Head of caudate nucleus (tissue), 42 donors: ENCODE results near the gene KRTAP5-3.
A peak's percentile ranks its signal among the peaks of the same experiment; 100 is the strongest.
"Not testable (repeated sequence)": the region's sequence is repeated elsewhere in the genome, so short reads cannot be mapped to it uniquely, and the experiment has no call there.

Experiments
- DNase-seq, 42 donors: peaks; one replicate each; pipeline versions ENCODE4 v3.0.0 to v3.0.0-alpha.2; 2020 to 2021; ENCODE audit warnings: mixed read lengths in 7 of 42
- intact Hi-C: fragments of 100-400 bp; cut with DNase I; formaldehyde crosslinking; loops from one replicate; pipeline ENCODE4 v1.15.0; 2022

Gene KRTAP5-3

GRCh38 chr11:1629326-1630185 lies 21.3 kb upstream of the KRTAP5-3 start, which contains the start of gene KRTAP5-5:
TSS of gene KRTAP5-5 (plus strand) at chr11:1629775. CDS start at chr11:1629841, 66 bp downstream.
- DNase-seq, result no peak
- intact Hi-C loops, result loop anchor here (5.0 kb wide), 1 partner anchor 82 kb away; no protein-coding TSS in a partner anchor

- peak in 41 of 42 donors; percentile 25 to 89 (median 71) for DNase-seq
- intact Hi-C loops, result no loop called here
Observed at GRCh38 chr11:1628506-1629325, 20.5 kb upstream of the KRTAP5-3 start.

DNA sequence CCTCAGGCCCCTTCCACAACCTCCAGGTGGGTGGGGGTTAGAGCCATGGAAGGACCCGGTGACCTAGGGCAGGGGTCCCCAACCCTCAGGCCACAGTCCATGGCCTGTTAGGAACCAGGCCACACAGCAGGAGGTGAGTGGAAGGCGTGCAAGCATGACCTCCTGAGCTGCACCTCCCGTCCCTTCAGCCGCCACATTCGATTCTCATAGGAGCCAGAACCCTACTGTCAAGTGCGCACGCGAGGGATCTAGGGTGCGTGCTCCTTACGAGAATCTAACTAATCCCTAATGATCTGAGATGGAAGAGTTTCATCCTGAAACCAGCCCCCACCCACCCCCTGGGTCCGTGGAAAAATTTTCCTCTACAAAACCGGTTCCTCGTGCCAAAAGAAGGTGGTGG lies 17.3 kb upstream of the KRTAP5-3 start:
- intact Hi-C loops, result no loop called here
- DNase-seq, result no peak

DNA sequence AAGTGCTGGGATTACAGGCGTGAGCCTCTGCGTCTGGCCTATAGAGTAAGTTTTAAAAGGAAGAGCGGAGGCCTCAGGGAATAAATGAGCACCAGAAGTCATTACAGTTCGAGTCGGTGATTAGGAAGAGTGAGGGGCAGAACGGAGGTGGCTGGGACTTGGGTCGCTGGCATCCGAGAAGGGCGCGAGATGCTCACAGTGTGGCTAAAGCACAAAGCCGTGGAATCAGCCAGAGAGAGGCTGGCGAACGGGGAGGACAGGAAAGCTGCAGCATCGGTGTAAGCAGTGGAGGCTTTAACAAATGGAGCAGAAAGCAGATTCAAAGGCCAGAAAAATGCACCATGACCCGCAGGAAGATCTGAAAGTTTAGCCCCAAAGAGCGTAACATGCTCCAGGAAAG lies 16.4 kb upstream of the KRTAP5-3 start:
- intact Hi-C loops, result no loop called here
- no peak for DNase-seq

DNA sequence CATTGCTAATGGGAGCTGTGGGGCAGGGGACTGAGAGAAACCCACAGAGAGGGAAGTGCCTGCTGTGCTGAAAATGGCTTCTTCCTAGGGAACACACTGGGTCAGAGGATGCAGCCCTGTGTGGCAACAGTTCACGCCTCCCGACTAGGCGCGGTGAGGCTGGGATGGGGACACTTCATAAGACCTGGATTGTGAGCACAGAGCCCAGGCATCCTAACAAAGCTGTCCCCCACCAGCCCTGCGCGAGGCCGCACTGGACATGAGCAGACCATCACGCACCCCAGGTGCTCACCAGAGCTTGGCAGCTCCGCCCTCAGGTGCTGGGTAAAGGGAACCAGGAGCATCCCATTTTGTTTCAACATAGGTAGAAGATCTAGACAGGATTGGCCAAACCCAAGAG lies 15.5 kb upstream of the KRTAP5-3 start:
- no peak for DNase-seq
- intact Hi-C loops, result no loop called here

GRCh38 chr11:1622086-1622485 lies 13.8 kb upstream of the KRTAP5-3 start, which contains the start of gene KRTAP5-4:
TSS of gene KRTAP5-4 (minus strand) at chr11:1622138. CDS start at chr11:1622093, 45 bp downstream.
- intact Hi-C loops, result no loop called here
- no peak for DNase-seq

DNA sequence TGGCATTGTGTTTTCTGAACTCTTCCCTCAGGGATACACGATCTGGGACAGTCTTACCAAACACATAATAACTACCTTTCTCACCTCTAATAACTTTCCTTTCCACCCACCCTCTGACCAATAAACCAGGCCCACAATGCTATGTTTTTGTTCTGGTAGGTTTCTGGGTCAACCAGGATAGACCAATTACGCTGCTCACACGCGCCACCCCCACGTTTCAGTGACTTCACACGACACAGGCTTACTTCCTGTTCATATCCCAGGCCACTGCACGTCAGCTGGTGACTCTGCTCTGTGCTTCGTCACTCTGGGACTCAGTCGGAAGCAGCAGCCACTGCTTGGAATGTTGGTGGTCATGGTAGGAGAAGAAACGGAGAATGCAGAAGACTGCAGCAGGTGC lies 11.2 kb upstream of the KRTAP5-3 start:
- DNase-seq, result no peak
- intact Hi-C loops, result no loop called here

DNA sequence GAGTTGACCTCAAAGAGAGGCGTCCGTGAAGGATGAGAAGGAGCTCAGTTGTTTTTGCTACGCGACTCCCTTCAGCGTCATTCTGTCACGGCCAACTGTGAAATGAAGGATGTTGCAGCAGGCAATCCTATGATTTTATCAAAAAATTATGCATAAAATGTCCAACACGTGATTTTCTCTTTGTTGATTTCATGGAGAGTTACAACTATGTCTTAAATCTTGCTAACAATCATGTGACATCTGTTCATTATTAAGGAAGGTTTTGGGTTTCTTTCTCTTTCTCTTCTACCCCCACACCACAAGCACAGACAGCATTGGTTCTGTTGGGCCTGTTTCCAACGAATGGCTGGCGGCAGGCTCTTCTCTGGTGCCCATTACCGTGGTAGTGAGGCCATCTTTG lies 10.0 kb upstream of the KRTAP5-3 start:
- intact Hi-C loops, result no loop called here
- DNase-seq, result no peak

DNA sequence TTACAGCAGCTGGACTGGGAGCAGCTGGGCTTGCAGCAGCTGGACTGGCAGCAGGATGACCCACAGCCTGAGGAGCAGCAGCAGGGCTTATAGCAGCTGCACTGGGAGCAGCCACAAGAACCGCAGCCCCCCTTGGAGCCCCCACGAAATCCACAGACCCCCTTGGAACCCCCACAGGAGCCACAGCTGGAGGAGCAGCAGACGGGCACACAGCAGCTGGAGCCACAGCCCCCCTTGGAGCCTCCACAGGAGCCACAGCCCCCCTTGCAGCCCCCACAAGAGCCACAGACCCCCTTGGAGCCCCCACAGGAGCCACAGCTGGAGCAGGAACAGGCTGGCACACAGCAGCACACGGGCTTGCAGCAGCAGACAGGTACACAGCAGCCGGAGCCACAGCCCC lies 362 bp downstream of the KRTAP5-3 start:
- DNase-seq, intact Hi-C loops: not testable (repeated sequence)

- intact Hi-C loops, DNase-seq: not testable (repeated sequence)
Observed at GRCh38 chr11:1607156-1607845, 962 bp downstream of the KRTAP5-3 start.

- intact Hi-C loops, DNase-seq: not testable (repeated sequence)
Observed at GRCh38 chr11:1605923-1606322, 2.3 kb downstream of the KRTAP5-3 start.

DNA sequence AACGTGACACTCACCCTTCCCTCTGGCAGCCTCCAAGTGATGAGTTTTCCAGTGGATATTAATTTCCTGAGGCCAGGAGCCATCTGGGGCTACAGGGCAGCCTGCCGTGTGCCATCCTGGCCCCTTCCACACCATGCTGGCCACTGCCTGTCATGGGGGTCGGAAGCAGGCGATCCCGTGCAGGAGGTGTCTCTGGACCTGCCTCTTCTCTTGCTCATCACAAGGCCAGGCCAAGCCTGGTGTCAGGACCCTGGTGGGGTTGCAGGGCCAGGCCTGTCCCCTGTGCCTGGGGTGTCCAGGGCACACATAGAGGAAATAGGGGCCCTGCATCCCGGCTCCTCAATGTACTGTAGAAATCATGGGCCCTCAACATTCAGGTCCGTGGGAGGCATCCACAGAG lies 3.6 kb downstream of the KRTAP5-3 start:
- intact Hi-C loops, result no loop called here
- no peak for DNase-seq

DNA sequence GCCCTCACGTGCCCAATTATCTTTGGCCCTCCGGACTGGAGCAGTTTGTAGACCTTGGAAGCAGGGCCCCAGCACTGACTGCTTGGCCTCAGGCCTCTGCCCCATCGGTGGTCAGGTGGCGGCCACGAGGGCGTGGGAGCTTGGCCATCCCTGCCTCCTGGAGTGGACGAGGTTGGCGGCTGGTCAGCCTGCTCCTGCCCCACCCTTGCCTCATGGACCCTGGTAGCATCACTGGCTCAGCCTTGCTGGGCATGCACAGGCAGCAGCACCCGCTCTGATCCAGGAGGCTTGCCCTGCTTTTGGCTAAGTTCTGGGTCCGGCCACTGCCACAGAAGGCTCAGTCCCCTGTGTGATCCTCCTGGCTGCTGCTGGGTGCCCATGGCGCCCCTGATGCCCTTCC lies 4.1 kb downstream of the KRTAP5-3 start:
- intact Hi-C loops, result no loop called here
- no peak for DNase-seq

DNA sequence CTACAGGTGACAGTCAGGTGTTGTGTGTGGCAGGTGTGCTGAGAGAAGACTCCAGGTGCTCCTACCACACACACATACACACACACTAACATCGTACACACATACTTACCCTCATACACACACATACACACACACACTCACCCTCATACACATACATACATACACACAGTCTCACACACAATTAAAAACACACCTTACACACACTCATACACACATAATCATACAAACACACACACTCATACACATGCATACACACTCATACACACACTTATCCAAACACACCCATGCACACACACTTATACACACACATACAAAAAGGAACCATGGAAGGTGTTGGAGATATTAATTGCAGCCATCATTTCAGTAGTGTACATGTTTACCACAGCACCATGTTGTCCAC lies 4.6 kb downstream of the KRTAP5-3 start:
- intact Hi-C loops, result no loop called here
- no peak for DNase-seq

DNA sequence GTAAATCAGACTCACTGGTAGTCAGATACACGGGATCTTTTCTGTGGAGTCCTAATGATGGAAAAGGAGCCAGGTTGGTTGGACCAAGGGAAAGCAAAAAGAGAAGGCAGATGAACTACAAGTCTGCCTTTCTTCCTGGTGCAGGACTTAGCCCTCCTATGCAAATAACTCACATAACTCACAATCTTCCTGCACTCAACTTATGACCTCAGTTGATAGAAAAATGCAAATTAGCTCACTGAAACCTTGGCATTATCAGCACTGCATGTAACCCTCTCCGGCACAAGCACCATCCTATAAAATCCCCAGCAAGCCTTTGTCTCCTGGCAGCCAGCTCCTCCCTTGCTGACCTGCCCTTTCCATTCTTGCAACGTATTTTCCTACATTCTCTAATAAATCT lies 6.6 kb downstream of the KRTAP5-3 start:
- DNase-seq, intact Hi-C loops: not testable (repeated sequence)

DNA sequence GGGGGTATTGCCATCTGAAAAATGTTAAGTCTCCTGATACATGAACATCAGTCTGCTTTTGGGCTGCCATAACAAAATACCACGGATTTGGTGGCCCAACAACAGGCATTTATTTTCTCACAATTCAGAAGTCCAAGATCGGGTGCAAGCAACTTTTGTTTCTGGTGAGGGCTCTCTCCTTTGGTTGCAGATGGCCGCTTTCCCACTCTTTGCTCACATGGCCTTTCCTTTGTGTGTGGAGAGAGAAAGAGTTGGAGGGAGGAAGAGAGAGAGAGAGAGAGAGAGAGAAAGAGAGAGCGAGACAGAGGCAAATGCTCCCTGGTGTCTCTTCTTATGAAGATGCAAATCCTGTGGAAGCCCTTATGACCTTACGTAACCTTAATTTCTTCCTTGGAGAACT lies 7.6 kb downstream of the KRTAP5-3 start:
- intact Hi-C loops, result no loop called here
- peak in 8 of 42 donors; percentile 19 to 58 (median 32) for DNase-seq

- intact Hi-C loops, result no loop called here
- peak in 14 of 42 donors; percentile 17 to 63 (median 37) for DNase-seq
Observed at GRCh38 chr11:1598816-1599215, 9.4 kb downstream of the KRTAP5-3 start.

GRCh38 chr11:1598406-1598805 lies 9.9 kb downstream of the KRTAP5-3 start:
- DNase-seq, intact Hi-C loops: not testable (repeated sequence)

GRCh38 chr11:1597994-1598380 lies 10.3 kb downstream of the KRTAP5-3 start, which contains the start of gene KRTAP5-2:
TSS of gene KRTAP5-2 (minus strand) at chr11:1598294. CDS start at chr11:1598250, 44 bp downstream.
- intact Hi-C loops, result no loop called here
- DNase-seq, result no peak
